ENCODE data around the gene TBX15. TPM values are rescaled to one million over a fixed set of nuclear protein-coding genes. Genes with fewer than 3 reads are reported as not detected.

TBX15 gene
- total RNA-seq, 1 experiment from 2014 or later: 0.09 TPM

DNA sequence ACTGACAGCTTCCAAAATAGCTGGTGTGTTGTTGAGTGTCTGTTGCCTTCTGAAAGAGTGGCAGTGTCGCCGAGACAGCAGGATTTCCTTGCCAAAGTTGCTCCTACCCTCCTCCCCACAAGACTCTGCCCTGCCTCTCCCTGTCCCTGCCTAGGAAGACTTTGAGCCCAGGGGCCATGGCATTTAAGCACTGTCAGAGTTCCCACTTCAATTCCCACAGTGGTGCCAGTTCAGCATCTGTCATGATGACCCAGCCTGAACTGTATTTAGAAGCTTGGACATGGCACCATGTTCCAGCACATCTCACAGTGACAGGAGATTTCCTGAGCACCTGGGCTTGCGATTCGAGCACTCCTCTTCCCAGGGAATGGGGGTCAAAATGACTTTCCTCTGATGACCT lies 43.6 kb downstream of the TBX15 start:
- TF ChIP-seq, protein P1, sequence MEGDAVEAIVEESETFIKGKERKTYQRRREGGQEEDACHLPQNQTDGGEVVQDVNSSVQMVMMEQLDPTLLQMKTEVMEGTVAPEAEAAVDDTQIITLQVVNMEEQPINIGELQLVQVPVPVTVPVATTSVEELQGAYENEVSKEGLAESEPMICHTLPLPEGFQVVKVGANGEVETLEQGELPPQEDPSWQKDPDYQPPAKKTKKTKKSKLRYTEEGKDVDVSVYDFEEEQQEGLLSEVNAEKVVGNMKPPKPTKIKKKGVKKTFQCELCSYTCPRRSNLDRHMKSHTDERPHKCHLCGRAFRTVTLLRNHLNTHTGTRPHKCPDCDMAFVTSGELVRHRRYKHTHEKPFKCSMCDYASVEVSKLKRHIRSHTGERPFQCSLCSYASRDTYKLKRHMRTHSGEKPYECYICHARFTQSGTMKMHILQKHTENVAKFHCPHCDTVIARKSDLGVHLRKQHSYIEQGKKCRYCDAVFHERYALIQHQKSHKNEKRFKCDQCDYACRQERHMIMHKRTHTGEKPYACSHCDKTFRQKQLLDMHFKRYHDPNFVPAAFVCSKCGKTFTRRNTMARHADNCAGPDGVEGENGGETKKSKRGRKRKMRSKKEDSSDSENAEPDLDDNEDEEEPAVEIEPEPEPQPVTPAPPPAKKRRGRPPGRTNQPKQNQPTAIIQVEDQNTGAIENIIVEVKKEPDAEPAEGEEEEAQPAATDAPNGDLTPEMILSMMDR (IDR thresholded peaks at IDR 0.05; ENCODE audit: unreplicated experiment): no peak
- DNase-seq (ENCODE audit: unreplicated experiment): no peak
- intact Hi-C loops (cut with micrococcal nuclease): loop anchor here (10.0 kb wide), 1 partner anchor 790 kb away; no protein-coding TSS in a partner anchor
- no TSS peak for BruUV-seq (replicated peaks)
- Mint-ChIP-seq H3K4me1 (ENCODE audit: insufficient read depth, unreplicated experiment) (peaks cover 17% of the 10 kb centered on the region), H3K4me3 (ENCODE audit: unreplicated experiment) (no peak overlapping the region), H3K9me3 (ENCODE audit: unreplicated experiment) (no peaks in the 10 kb centered on the region), H3K36me3 (ENCODE audit: insufficient read depth, unreplicated experiment) (peaks cover 6% of the 10 kb centered on the region), H3K27me3 (ENCODE audit: insufficient read depth, unreplicated experiment) (no peaks in the 10 kb centered on the region), H3K27ac (ENCODE audit: low read depth, unreplicated experiment) (no peak overlapping the region)
- ChIA-PET CTCF (interaction anchor here (0.5 kb wide), 1 partner anchor 833 kb away, joined by 3 read pairs; no protein-coding TSS in a partner anchor), POLR2A (interaction anchor here (0.9 kb wide), 1 partner anchor 51 kb away, joined by 3 read pairs; no protein-coding TSS in a partner anchor)

DNA sequence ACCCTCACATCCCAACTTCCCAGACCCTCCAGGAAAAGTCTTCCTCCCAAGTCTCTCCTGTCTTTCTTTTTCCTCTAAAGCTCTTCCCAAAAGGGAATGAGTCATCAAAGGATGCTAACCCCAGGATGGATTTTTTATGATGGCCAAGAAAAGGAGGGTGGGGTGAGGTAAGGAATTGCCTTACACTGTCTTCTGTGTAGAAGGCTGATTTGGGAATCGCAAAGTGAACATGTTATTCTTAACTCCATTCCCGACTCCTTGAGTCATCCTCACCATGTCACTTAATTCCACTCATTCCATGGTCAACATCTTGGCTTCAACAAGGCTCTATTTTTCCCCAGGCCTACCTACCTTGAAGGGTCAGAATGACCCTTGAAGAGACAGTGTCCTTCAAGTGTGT lies 44.0 kb downstream of the TBX15 start:
- Mint-ChIP-seq H3K27ac (ENCODE audit: low read depth, unreplicated experiment) (no peak overlapping the region), H3K9me3 (ENCODE audit: unreplicated experiment) (no peaks in the 10 kb centered on the region), H3K4me3 (ENCODE audit: unreplicated experiment) (no peak overlapping the region), H3K4me1 (ENCODE audit: insufficient read depth, unreplicated experiment) (peaks cover 17% of the 10 kb centered on the region), H3K36me3 (ENCODE audit: insufficient read depth, unreplicated experiment) (peaks cover 6% of the 10 kb centered on the region), H3K27me3 (ENCODE audit: insufficient read depth, unreplicated experiment) (no peaks in the 10 kb centered on the region)
- BruUV-seq (replicated peaks): no TSS peak
- ChIA-PET POLR2A (interaction anchor here (0.9 kb wide), 1 partner anchor 52 kb away, joined by 3 read pairs; no protein-coding TSS in a partner anchor), CTCF (interaction anchor here (0.5 kb wide), 1 partner anchor 833 kb away, joined by 3 read pairs; no protein-coding TSS in a partner anchor)
- intact Hi-C loops (cut with micrococcal nuclease): loop anchor here (10.0 kb wide), 1 partner anchor 789 kb away; no protein-coding TSS in a partner anchor
- TF ChIP-seq, protein P1 (IDR thresholded peaks at IDR 0.05; ENCODE audit: unreplicated experiment): no peak
- peak; percentile 11 for DNase-seq (ENCODE audit: unreplicated experiment)

DNA sequence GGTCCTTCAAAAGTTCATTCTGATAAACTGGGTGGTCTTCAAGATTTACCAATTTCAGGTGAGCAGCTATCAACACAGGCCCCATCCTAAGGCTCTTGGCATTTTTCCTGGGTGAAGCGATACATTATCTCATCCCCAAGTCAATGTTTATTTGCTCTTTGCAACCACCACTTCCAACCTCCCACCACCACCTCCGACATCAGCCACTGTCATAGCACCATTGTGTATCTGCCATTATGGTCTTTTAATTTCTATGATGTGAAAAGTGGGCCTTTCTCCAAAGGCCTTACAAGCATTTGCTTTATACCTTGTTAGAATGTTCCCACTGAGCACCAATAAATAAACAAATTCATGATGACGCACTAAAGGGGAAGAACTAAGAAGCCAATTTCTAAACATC lies 47.2 kb downstream of the TBX15 start:
- peaks cover 8% of the 10 kb centered on the region for H3K27me3 Mint-ChIP-seq (ENCODE audit: insufficient read depth, unreplicated experiment)
- BruUV-seq (replicated peaks): no TSS peak
- intact Hi-C loops (cut with micrococcal nuclease): loop anchor here (10.0 kb wide), 1 partner anchor 786 kb away; no protein-coding TSS in a partner anchor
- DNase-seq (ENCODE audit: unreplicated experiment): no peak
- TF ChIP-seq, protein P1 (IDR thresholded peaks at IDR 0.05; ENCODE audit: unreplicated experiment): no peak
- no peak overlapping the region for H3K27ac Mint-ChIP-seq (ENCODE audit: low read depth, unreplicated experiment)
- ChIA-PET POLR2A (no interaction called here), CTCF (no interaction called here)
- H3K36me3 Mint-ChIP-seq (ENCODE audit: insufficient read depth, unreplicated experiment): peaks cover 6% of the 10 kb centered on the region
- H3K4me1 Mint-ChIP-seq (ENCODE audit: insufficient read depth, unreplicated experiment): peaks cover 5% of the 10 kb centered on the region
- H3K4me3 Mint-ChIP-seq (ENCODE audit: unreplicated experiment): no peak overlapping the region
- H3K9me3 Mint-ChIP-seq (ENCODE audit: unreplicated experiment): no peaks in the 10 kb centered on the region

DNA sequence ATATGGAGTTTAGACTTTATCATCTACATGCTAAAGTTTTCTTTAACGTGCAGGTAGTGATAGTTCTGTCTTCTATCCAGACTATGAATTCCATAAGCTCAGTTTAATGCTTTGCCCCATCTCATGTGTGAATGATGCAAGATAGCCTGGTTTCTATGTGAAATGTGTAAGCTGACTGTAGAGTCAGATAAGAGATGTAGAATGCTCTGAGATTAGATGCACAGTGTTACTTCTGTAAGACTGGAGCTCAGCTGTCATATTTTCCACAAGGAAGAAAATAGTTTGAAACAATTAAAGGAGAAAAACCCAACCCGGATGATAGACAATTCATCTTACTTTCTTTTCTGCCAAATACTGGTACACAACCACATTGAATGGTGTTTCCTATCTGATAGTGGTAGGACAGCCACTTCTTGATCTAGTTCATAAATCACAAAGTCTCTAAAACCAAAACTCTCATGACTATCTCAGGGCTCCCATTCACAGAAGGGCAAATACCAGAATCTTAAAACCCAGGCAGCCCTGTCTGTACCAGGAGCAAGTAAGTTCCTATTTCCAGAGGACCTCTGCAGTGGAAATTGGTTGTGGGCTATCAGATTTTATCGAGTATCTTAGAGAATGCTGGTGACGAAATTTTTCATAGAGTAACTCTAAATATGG lies 50.6 kb downstream of the TBX15 start:
- intact Hi-C loops (cut with micrococcal nuclease): no loop called here
- BruUV-seq (replicated peaks): no TSS peak
- CTCF ChIA-PET: interaction anchor here (0.6 kb wide), 3 partner anchors 46 to 863 kb away, joined by 3 to 4 read pairs (median 3); no protein-coding TSS in a partner anchor

More for the DNA sequence above, 50.6 kb downstream of the TBX15 start:
- TF ChIP-seq, protein P1 (IDR thresholded peaks at IDR 0.05; ENCODE audit: unreplicated experiment): no peak
- POLR2A ChIA-PET: no interaction called here
- Mint-ChIP-seq H3K27ac (ENCODE audit: low read depth, unreplicated experiment) (no peak overlapping the region), H3K4me3 (ENCODE audit: unreplicated experiment) (no peak overlapping the region), H3K9me3 (ENCODE audit: unreplicated experiment) (no peaks in the 10 kb centered on the region), H3K4me1 (ENCODE audit: insufficient read depth, unreplicated experiment) (no peaks in the 10 kb centered on the region), H3K27me3 (ENCODE audit: insufficient read depth, unreplicated experiment) (peaks cover 14% of the 10 kb centered on the region), H3K36me3 (ENCODE audit: insufficient read depth, unreplicated experiment) (no peaks in the 10 kb centered on the region)
- DNase-seq (ENCODE audit: unreplicated experiment): no peak
